PC-9 (cell line): ENCODE measurements around the gene AGAP2.

Source experiments
- CTCF ChIP-seq: fragments of 200-600 bp; sonication (generic); conservative IDR thresholded peaks from 2 replicates; pipeline ENCODE4 v1.6.1; 2017; ENCODE audit warnings: mixed run types, antibody characterized with exemption, mild to moderate bottlenecking, moderate library complexity
- EZH2 ChIP-seq: fragments of 200-600 bp; sonication (generic); IDR thresholded peaks from 2 replicates; pipeline ENCODE4 v1.8.0; 2017; ENCODE audit warnings: antibody characterized with exemption, low read depth

GRCh38 chr12:57726151-57726883 lies 12.2 kb downstream of the AGAP2 start:
- peak; percentile 89 for TF ChIP-seq CTCF
- no peak for TF ChIP-seq EZH2
